ENCODE results near the gene ADAMTS2. TPM values are rescaled to one million over a fixed set of nuclear protein-coding genes. Genes with fewer than 3 reads are reported as not detected.

ADAMTS2 gene
- total RNA-seq, 1 experiment from 2014 or later = 3.9 TPM

GRCh38 chr5:179125789-179126505, 219.3 kb downstream of the ADAMTS2 start:
- BruUV-seq (replicated peaks) = no TSS peak
- Histone ChIP-seq H3K9me2 (ENCODE audit: insufficient read depth) (no peaks in the 10 kb centered on the region), H3K4me1 (ENCODE audit: control insufficient read depth in 1 of 2, insufficient read depth in 2 of 2, low read length in 2 of 2) (no peaks in the 10 kb centered on the region), H3K27me3 (ENCODE audit: insufficient read depth, low read length) (no peaks in the 10 kb centered on the region), H4K20me1 (ENCODE audit: insufficient read depth) (no peaks in the 10 kb centered on the region), H3K9me3 (ENCODE audit: control insufficient read depth in 1 of 2, insufficient read depth in 1 of 2, low read depth in 1 of 2, low read length in 2 of 2) (no peaks in the 10 kb centered on the region; a peak in 1 of 4 replicates), H3K4me3 (replicated peaks in 1 of 2; ENCODE audit: low read depth in 1 of 2, low read length in 2 of 2) (no peak overlapping the region), H3K36me3 (ENCODE audit: control insufficient read depth in 1 of 2, insufficient read depth in 2 of 2, low read length in 2 of 2) (no peaks in the 10 kb centered on the region), H3K4me2 (ENCODE audit: low read length) (no peak overlapping the region), H3K27ac (ENCODE audit: low read depth, low read length) (no peak overlapping the region), H3K9ac (ENCODE audit: low read length) (no peak overlapping the region), H2AFZ (ENCODE audit: low read depth, low read length, poor library complexity, severe bottlenecking) (no peak overlapping the region), H3K79me2 (ENCODE audit: insufficient read depth, low read length) (no peaks in the 10 kb centered on the region)
- ChIA-PET POLR2A (no interaction called here), CTCF (no interaction called here), RAD21 (ENCODE audit: low non-redundant PET in 1 of 2, low total read pairs in 2 of 2, uncharacterized antibody in 2 of 2, unreplicated experiment in 2 of 2) (interaction anchor here in 1 of 2 experiments (0.6 kb wide), 1 partner anchor 18 kb away, joined by 4 read pairs; no protein-coding TSS in a partner anchor)
- TF ChIP-seq ELF1 (IDR thresholded peaks at IDR 0.05; ENCODE audit: borderline replicate concordance, low read depth) = no peak
- no peak for TF ChIP-seq ZBTB33 (IDR thresholded peaks at IDR 0.05; ENCODE audit: extremely low read depth, insufficient replicate concordance, low read length)
- intact Hi-C loops (cut with micrococcal nuclease) = no loop called here
- DNase-seq (ENCODE audit: low read depth, low spot score) (no peak), ATAC-seq (no peak)

- ChIA-PET CTCF (no interaction called here), RAD21 (ENCODE audit: low non-redundant PET in 1 of 2, low total read pairs in 2 of 2, uncharacterized antibody in 2 of 2, unreplicated experiment in 2 of 2) (no interaction called here), POLR2A (no interaction called here)
- Histone ChIP-seq H3K9me3 (ENCODE audit: control insufficient read depth in 1 of 2, insufficient read depth in 1 of 2, low read depth in 1 of 2, low read length in 2 of 2) (no peaks in the 10 kb centered on the region; a peak in 1 of 4 replicates), H3K27me3 (ENCODE audit: insufficient read depth, low read length) (no peaks in the 10 kb centered on the region), H3K79me2 (ENCODE audit: insufficient read depth, low read length) (no peaks in the 10 kb centered on the region), H2AFZ (ENCODE audit: low read depth, low read length, poor library complexity, severe bottlenecking) (no peak overlapping the region), H3K4me3 (replicated peaks in 1 of 2; ENCODE audit: low read depth in 1 of 2, low read length in 2 of 2) (no peak overlapping the region), H3K4me2 (ENCODE audit: low read length) (no peak overlapping the region), H3K4me1 (ENCODE audit: control insufficient read depth in 1 of 2, insufficient read depth in 2 of 2, low read length in 2 of 2) (no peaks in the 10 kb centered on the region), H3K36me3 (ENCODE audit: control insufficient read depth in 1 of 2, insufficient read depth in 2 of 2, low read length in 2 of 2) (no peaks in the 10 kb centered on the region), H3K9me2 (ENCODE audit: insufficient read depth) (no peaks in the 10 kb centered on the region), H3K9ac (ENCODE audit: low read length) (no peak overlapping the region), H4K20me1 (ENCODE audit: insufficient read depth) (no peaks in the 10 kb centered on the region), H3K27ac (ENCODE audit: low read depth, low read length) (no peak overlapping the region)
- DNase-seq (ENCODE audit: low read depth, low spot score) (no peak), ATAC-seq (no peak)
- intact Hi-C loops (cut with micrococcal nuclease) = no loop called here
- BruUV-seq (replicated peaks) = no TSS peak
- TF ChIP-seq SP1 (IDR thresholded peaks at IDR 0.05; ENCODE audit: low read depth) (no peak), EZH2phosphoT487 (IDR thresholded peaks at IDR 0.05; ENCODE audit: borderline replicate concordance) (no peak), EGR1 (IDR thresholded peaks at IDR 0.05; ENCODE audit: low read depth) (no peak), SIN3A (IDR thresholded peaks at IDR 0.05; ENCODE audit: low read depth) (no peak), SRF (IDR thresholded peaks at IDR 0.05; ENCODE audit: low read depth) (no peak), ZNF274 (IDR thresholded peaks at IDR 0.05; ENCODE audit: low read depth, low read length) (no peak), YY1 (IDR thresholded peaks at IDR 0.05; ENCODE audit: extremely low read depth, insufficient replicate concordance, low read depth, low read length) (no peak), ELF1 (IDR thresholded peaks at IDR 0.05; ENCODE audit: borderline replicate concordance, low read depth) (no peak)
Measured at GRCh38 chr5:179124853-179125788, 220.1 kb downstream of the ADAMTS2 start.

Data from HCT116 (cell line).